ENCODE measurements around the gene GABBR2. TPM values are rescaled to one million over a fixed set of nuclear protein-coding genes. Genes with fewer than 3 reads are reported as not detected.

The GABBR2 gene
- total RNA-seq, 1 experiment from 2014 or later = 6.3 TPM

DNA sequence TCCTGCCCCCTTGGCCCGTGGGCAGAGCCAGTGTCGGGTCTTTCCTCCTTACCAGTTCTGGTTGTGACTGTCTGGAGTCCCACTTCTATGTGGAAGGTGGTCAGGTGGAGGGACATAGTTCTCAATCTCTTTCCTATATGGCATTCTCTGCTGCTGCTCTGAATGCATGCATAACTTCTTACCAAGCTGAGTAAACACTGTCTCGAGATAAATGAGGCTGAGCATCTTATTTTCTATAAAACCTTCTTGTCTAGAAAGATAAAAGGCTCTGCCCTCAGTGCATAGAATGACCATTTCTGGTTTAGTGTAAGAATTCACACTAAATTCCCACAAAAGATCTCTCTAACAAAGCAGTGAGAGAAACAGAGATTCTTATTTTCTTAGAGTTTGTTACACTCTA is 347.1 kb downstream of the GABBR2 start:
- POLR2A ChIA-PET = no interaction called here
- BruUV-seq (replicated peaks) = no TSS peak
- Histone ChIP-seq H3K27me3 (ENCODE audit: control insufficient read depth, insufficient read depth, low read length) (no peaks in the 10 kb centered on the region), H3K27ac (ENCODE audit: low read length) (no peak overlapping the region), H3K9me3 (ENCODE audit: control insufficient read depth, insufficient read depth, low read depth, low read length) (no peaks in the 10 kb centered on the region), H3K36me3 (ENCODE audit: control insufficient read depth, insufficient read depth, low read length) (no peaks in the 10 kb centered on the region), H3K4me1 (ENCODE audit: control insufficient read depth, insufficient read depth, low read length) (no peaks in the 10 kb centered on the region), H3K4me3 (ENCODE audit: low read depth in 2 of 2, low read length in 2 of 2) (no peak overlapping the region)
- TF ChIP-seq POLR2AphosphoS5 (IDR thresholded peaks at IDR 0.05; ENCODE audit: low read depth, low read length) (no peak), TCF7L2 (IDR thresholded peaks at IDR 0.05; ENCODE audit: low read depth, low read length) (no peak), SIN3A (IDR thresholded peaks at IDR 0.05; ENCODE audit: borderline replicate concordance, insufficient read depth, low read depth, low read length) (no peak)
- TF ChIP-seq, protein P1, sequence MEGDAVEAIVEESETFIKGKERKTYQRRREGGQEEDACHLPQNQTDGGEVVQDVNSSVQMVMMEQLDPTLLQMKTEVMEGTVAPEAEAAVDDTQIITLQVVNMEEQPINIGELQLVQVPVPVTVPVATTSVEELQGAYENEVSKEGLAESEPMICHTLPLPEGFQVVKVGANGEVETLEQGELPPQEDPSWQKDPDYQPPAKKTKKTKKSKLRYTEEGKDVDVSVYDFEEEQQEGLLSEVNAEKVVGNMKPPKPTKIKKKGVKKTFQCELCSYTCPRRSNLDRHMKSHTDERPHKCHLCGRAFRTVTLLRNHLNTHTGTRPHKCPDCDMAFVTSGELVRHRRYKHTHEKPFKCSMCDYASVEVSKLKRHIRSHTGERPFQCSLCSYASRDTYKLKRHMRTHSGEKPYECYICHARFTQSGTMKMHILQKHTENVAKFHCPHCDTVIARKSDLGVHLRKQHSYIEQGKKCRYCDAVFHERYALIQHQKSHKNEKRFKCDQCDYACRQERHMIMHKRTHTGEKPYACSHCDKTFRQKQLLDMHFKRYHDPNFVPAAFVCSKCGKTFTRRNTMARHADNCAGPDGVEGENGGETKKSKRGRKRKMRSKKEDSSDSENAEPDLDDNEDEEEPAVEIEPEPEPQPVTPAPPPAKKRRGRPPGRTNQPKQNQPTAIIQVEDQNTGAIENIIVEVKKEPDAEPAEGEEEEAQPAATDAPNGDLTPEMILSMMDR (IDR thresholded peaks at IDR 0.05) = no peak
- TF ChIP-seq, protein P2, sequence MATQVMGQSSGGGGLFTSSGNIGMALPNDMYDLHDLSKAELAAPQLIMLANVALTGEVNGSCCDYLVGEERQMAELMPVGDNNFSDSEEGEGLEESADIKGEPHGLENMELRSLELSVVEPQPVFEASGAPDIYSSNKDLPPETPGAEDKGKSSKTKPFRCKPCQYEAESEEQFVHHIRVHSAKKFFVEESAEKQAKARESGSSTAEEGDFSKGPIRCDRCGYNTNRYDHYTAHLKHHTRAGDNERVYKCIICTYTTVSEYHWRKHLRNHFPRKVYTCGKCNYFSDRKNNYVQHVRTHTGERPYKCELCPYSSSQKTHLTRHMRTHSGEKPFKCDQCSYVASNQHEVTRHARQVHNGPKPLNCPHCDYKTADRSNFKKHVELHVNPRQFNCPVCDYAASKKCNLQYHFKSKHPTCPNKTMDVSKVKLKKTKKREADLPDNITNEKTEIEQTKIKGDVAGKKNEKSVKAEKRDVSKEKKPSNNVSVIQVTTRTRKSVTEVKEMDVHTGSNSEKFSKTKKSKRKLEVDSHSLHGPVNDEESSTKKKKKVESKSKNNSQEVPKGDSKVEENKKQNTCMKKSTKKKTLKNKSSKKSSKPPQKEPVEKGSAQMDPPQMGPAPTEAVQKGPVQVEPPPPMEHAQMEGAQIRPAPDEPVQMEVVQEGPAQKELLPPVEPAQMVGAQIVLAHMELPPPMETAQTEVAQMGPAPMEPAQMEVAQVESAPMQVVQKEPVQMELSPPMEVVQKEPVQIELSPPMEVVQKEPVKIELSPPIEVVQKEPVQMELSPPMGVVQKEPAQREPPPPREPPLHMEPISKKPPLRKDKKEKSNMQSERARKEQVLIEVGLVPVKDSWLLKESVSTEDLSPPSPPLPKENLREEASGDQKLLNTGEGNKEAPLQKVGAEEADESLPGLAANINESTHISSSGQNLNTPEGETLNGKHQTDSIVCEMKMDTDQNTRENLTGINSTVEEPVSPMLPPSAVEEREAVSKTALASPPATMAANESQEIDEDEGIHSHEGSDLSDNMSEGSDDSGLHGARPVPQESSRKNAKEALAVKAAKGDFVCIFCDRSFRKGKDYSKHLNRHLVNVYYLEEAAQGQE (IDR thresholded peaks at IDR 0.05; ENCODE audit: insufficient read depth in 1 of 2, low read depth in 2 of 2, low read length in 1 of 2) = no peak
- DNase-seq (ENCODE audit: low read depth, low spot score) = no peak
- no peak for ATAC-seq
- CTCF ChIA-PET = no interaction called here
- in situ Hi-C loops (cut with HindIII; ENCODE audit: low pct_unique_long_range_greater_than_20kb, low sequenced_read_pairs) = no loop called here
- intact Hi-C loops (cut with micrococcal nuclease; ENCODE audit: unreplicated experiment) = no loop called here

DNA sequence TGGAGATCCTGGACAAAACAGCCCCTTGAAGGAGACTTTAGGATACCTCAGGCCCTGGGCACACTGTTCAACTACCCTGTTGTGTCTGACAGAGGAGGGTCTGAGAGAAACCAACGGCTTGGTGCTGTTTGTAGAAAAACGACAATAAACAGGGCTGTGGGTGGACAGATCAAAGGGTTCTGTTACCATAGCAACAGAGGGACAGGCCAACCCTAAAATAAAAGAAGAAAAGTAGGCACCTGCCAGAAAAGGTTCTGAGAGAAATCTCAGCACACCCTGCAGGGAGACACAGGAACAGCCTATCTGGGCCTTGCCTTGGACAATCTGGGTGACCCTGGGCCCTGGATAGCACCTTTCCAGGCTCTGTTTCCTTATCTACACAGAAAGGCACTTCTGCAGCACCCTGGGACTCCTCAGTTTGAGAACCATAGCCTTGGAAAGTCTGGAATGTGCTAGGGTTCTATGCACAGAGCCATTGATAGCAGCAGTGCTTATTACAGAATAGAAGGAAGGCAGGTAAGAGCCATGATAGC is 348.5 kb downstream of the GABBR2 start:
- no peak for DNase-seq (ENCODE audit: low read depth, low spot score)
- POLR2A ChIA-PET = no interaction called here
- Histone ChIP-seq H3K4me3 (ENCODE audit: low read depth in 2 of 2, low read length in 2 of 2) (no peak overlapping the region), H3K27ac (ENCODE audit: low read length) (no peak overlapping the region), H3K27me3 (ENCODE audit: control insufficient read depth, insufficient read depth, low read length) (peaks cover 2% of the 10 kb centered on the region; the same call in 1 of the 2 replicates), H3K36me3 (ENCODE audit: control insufficient read depth, insufficient read depth, low read length) (no peaks in the 10 kb centered on the region), H3K4me1 (ENCODE audit: control insufficient read depth, insufficient read depth, low read length) (no peaks in the 10 kb centered on the region), H3K9me3 (ENCODE audit: control insufficient read depth, insufficient read depth, low read depth, low read length) (no peaks in the 10 kb centered on the region)
- TF ChIP-seq TCF7L2 (IDR thresholded peaks at IDR 0.05; ENCODE audit: low read depth, low read length) (no peak), POLR2AphosphoS5 (IDR thresholded peaks at IDR 0.05; ENCODE audit: low read depth, low read length) (no peak), SIN3A (IDR thresholded peaks at IDR 0.05; ENCODE audit: borderline replicate concordance, insufficient read depth, low read depth, low read length) (no peak)
- TF ChIP-seq, protein P1 (IDR thresholded peaks at IDR 0.05) = no peak
- TF ChIP-seq, protein P2 (IDR thresholded peaks at IDR 0.05; ENCODE audit: insufficient read depth in 1 of 2, low read depth in 2 of 2, low read length in 1 of 2) = no peak
- ATAC-seq = no peak
- BruUV-seq (replicated peaks) = no TSS peak
- CTCF ChIA-PET = no interaction called here
- intact Hi-C loops (cut with micrococcal nuclease; ENCODE audit: unreplicated experiment) = no loop called here
- in situ Hi-C loops (cut with HindIII; ENCODE audit: low pct_unique_long_range_greater_than_20kb, low sequenced_read_pairs) = no loop called here
